Loucy (cell line): Measurements from ENCODE around the gene ABCC4.

ENCODE experiments used
- H2AFZ ChIP-seq: fragments of 200-600 bp; sonication (generic); 2 replicates; pipeline ENCODE4 v1.6.0; 2016; ENCODE audit warnings: antibody characterized with exemption, mild to moderate bottlenecking, low read length, moderate library complexity
- H3F3A ChIP-seq: fragments of 200-600 bp; 2 replicates; pipeline ENCODE4 v1.6.0; 2016; ENCODE audit warnings: antibody characterized with exemption, low read depth, mild to moderate bottlenecking
- H3K27me3 ChIP-seq: fragments of 200-600 bp; sonication (generic); 2 replicates; pipeline ENCODE4 v1.6.1; 2014; ENCODE audit warnings: low read length, mild to moderate bottlenecking; ENCODE audit not compliant: insufficient read depth, poor library complexity, severe bottlenecking
- H3K36me3 ChIP-seq: fragments of 200-600 bp; sonication (generic); 2 replicates; pipeline ENCODE4 v1.6.1; 2016; ENCODE audit warnings: low read length; ENCODE audit not compliant: insufficient read depth
- H3K4me1 ChIP-seq: fragments of 200-600 bp; sonication (generic); 2 replicates; pipeline ENCODE4 v1.5.1; 2014; ENCODE audit warnings: low read length, mild to moderate bottlenecking; ENCODE audit not compliant: insufficient read depth, poor library complexity, severe bottlenecking
- H3K4me2 ChIP-seq: fragments of 200-600 bp; sonication (generic); 2 replicates; pipeline ENCODE4 v1.6.0; 2014; ENCODE audit warnings: antibody characterized with exemption, low read length, low read depth, mild to moderate bottlenecking; ENCODE audit not compliant: poor library complexity, severe bottlenecking
- H3K4me3 ChIP-seq: fragments of 200-600 bp; sonication (generic); 2 replicates; pipeline ENCODE4 v1.5.1; 2014; ENCODE audit warnings: low read length, mild to moderate bottlenecking, mixed read lengths; ENCODE audit not compliant: poor library complexity, severe bottlenecking
- H3K79me2 ChIP-seq: fragments of 200-600 bp; sonication (generic); 2 replicates; pipeline ENCODE4 v1.6.1; 2014; ENCODE audit warnings: low read length; ENCODE audit not compliant: insufficient read depth
- H3K9ac ChIP-seq: fragments of 200-600 bp; sonication (generic); 2 replicates; pipeline ENCODE4 v1.6.0; 2014; ENCODE audit warnings: mild to moderate bottlenecking, low read depth, low read length, moderate library complexity; ENCODE audit not compliant: poor library complexity, severe bottlenecking
- H3K9me2 ChIP-seq: fragments of 200-600 bp; sonication (generic); replicated peaks from 2 replicates; pipeline ENCODE4 v1.6.1; 2016; ENCODE audit warnings: low read depth, low read length, mixed read lengths
- H3K9me3 ChIP-seq: fragments of 200-600 bp; sonication (generic); 2 replicates; pipeline ENCODE4 v1.6.1; 2014; ENCODE audit warnings: mild to moderate bottlenecking, antibody characterized with exemption, low read length, low read depth; ENCODE audit not compliant: insufficient read depth
- H4K20me1 ChIP-seq: fragments of 200-600 bp; sonication (generic); 2 replicates; pipeline ENCODE4 v1.6.0; 2014; ENCODE audit warnings: antibody characterized with exemption, low read length, mild to moderate bottlenecking; ENCODE audit not compliant: insufficient read depth, poor library complexity, severe bottlenecking
- EZH2phosphoT487 ChIP-seq: fragments of 200-600 bp; IDR thresholded peaks from 2 replicates; pipeline ENCODE4 v1.6.1; 2018; ENCODE audit warnings: antibody characterized with exemption, mild to moderate bottlenecking, moderate library complexity, borderline replicate concordance
- TF ChIP-seq, protein P1 (sequence below): fragments of 200-600 bp; sonication (generic); conservative IDR thresholded peaks from 2 replicates; pipeline ENCODE4 v1.5.1; 2014; ENCODE audit warnings: mild to moderate bottlenecking, antibody characterized with exemption, low read length

ABCC4 gene

DNA sequence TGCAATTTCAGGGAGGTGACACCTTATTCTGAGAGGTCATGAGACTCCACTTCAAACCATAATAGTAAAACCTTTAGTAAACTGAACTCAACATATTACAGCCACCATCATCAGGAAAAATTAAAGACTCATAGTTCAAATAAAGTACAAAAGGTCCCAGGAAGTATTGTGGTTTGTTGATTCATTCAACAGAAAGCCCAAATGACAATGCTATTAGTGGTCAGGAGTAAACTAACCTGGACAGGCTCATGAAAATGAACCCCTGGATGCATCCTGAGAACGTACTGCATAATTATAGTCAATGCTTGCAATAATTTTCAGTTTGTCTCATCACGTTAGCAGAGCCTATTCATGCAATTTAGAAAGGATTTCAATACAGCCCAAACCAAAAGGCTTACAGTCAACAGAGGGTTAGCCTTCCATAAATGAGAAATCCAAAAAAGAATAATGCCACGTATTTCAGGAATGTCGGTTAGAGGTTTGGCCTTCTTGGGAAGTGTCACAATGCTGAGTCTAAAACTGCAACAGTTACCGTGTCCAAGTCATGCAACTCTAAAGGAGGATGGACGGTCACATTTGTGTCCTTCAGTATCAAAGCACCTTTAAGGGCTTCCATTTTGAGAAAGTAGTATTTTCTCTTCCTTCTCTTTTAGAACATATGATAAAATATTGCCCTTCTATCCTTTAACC is 280.8 kb downstream of the ABCC4 start:
- no peaks in the 10 kb centered on the region for H3K79me2 ChIP-seq
- H3K9ac ChIP-seq, result no peak overlapping the region
- H4K20me1 ChIP-seq, result no peaks in the 10 kb centered on the region
- H3K9me2 ChIP-seq, result no peaks in the 10 kb centered on the region
- H3K4me3 ChIP-seq, result no peak overlapping the region
- H3K4me1 ChIP-seq, result no peaks in the 10 kb centered on the region
- no peaks in the 10 kb centered on the region for H3K36me3 ChIP-seq
- TF ChIP-seq, protein P1, sequence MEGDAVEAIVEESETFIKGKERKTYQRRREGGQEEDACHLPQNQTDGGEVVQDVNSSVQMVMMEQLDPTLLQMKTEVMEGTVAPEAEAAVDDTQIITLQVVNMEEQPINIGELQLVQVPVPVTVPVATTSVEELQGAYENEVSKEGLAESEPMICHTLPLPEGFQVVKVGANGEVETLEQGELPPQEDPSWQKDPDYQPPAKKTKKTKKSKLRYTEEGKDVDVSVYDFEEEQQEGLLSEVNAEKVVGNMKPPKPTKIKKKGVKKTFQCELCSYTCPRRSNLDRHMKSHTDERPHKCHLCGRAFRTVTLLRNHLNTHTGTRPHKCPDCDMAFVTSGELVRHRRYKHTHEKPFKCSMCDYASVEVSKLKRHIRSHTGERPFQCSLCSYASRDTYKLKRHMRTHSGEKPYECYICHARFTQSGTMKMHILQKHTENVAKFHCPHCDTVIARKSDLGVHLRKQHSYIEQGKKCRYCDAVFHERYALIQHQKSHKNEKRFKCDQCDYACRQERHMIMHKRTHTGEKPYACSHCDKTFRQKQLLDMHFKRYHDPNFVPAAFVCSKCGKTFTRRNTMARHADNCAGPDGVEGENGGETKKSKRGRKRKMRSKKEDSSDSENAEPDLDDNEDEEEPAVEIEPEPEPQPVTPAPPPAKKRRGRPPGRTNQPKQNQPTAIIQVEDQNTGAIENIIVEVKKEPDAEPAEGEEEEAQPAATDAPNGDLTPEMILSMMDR, result no peak
- no peak for TF ChIP-seq EZH2phosphoT487
- no peaks in the 10 kb centered on the region for H3K27me3 ChIP-seq
- no peaks in the 10 kb centered on the region for H3K9me3 ChIP-seq
- no peak overlapping the region for H3K4me2 ChIP-seq
- no peaks in the 10 kb centered on the region for H3F3A ChIP-seq
- no peak overlapping the region for H2AFZ ChIP-seq

DNA sequence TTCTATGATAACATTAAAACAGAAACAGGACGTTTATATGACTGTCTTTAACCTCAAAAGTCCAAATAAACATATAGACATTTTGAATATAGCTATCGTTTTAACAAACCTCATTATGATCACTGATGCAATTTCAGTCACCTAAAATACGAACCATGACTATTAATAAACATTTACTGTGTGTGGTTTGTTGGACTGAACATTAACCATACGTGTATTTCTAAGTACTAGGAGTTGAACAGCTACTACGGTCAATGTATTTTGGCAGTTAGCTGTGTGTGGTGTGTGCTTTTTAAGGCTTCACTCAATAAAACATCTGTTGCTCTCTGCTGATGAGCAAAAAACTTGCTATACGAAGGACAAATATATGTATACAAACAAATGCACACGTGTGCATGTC is 281.4 kb downstream of the ABCC4 start:
- no peak for TF ChIP-seq EZH2phosphoT487
- TF ChIP-seq, protein P1, result no peak
- Histone ChIP-seq H4K20me1 (no peaks in the 10 kb centered on the region), H3K27me3 (no peaks in the 10 kb centered on the region), H3K9me2 (no peaks in the 10 kb centered on the region), H3K4me2 (no peak overlapping the region), H3K4me3 (no peak overlapping the region), H3K9ac (no peak overlapping the region), H3K9me3 (no peaks in the 10 kb centered on the region), H3K36me3 (no peaks in the 10 kb centered on the region), H3K79me2 (no peaks in the 10 kb centered on the region), H3K4me1 (no peaks in the 10 kb centered on the region), H2AFZ (no peak overlapping the region), H3F3A (no peaks in the 10 kb centered on the region)

DNA sequence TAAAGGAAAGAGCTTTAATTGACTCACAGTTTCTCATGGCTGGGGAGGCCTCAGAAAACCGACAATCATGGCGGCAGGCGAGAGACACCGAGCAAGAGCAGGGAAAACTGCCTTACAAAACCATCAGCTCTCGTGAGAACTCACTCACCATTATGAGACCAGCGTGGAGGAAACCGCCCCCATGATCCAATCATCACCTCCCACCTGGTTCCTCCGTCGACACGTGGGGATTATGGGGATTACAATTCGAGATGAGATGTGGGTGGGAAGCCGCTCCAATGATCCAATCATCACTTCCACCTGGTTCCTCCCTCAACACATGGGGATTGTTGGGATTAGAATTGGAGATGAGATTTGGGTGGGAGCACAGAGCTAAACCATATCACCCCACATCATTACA is 293.9 kb downstream of the ABCC4 start:
- no peaks in the 10 kb centered on the region for H3K9me2 ChIP-seq
- no peak overlapping the region for H3K4me3 ChIP-seq
- H3F3A ChIP-seq, result no peaks in the 10 kb centered on the region
- H3K4me1 ChIP-seq, result no peaks in the 10 kb centered on the region
- no peak overlapping the region for H2AFZ ChIP-seq
- H3K79me2 ChIP-seq, result no peaks in the 10 kb centered on the region
- no peak overlapping the region for H3K9ac ChIP-seq
- no peaks in the 10 kb centered on the region for H3K9me3 ChIP-seq
- no peaks in the 10 kb centered on the region for H4K20me1 ChIP-seq
- no peak overlapping the region for H3K4me2 ChIP-seq
- H3K36me3 ChIP-seq, result no peaks in the 10 kb centered on the region
- H3K27me3 ChIP-seq, result no peaks in the 10 kb centered on the region
- TF ChIP-seq EZH2phosphoT487, result no peak
- TF ChIP-seq, protein P1, result no peak
